Measurements from ENCODE around the gene PPIL1.
A peak's percentile ranks its signal among the peaks of the same experiment; 100 is the strongest.

Gene PPIL1

DNA sequence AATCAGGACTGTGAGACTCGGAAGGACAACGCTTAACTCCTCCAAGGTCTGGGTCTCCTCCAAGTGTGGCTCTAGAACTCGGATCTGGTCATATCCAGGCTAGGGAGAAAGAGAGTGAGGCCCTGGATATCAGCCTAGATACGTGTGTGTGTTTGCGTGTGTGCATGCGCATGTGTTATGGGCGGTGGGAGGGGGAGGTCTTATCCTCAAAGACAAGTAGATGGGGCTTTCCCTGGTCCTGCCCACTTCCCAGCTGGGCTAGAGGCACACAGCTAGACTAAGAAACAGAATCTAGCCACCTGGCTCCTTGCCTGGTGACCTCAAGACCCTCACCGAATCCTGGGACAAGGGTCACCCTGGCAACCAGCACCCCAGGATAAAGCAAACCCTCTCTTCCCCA lies 48.6 kb downstream of the PPIL1 start:
- Mint-ChIP-seq H3K4me1 (ENCODE audit: low read depth) (peaks cover 20% of the 10 kb centered on the region), H3K4me3 (no peak overlapping the region), H3K36me3 (ENCODE audit: low read depth) (no peaks in the 10 kb centered on the region), H3K9me3 (no peaks in the 10 kb centered on the region), H3K27me3 (ENCODE audit: low read depth) (peaks cover 14% of the 10 kb centered on the region), H3K27ac (no peak overlapping the region)

DNA sequence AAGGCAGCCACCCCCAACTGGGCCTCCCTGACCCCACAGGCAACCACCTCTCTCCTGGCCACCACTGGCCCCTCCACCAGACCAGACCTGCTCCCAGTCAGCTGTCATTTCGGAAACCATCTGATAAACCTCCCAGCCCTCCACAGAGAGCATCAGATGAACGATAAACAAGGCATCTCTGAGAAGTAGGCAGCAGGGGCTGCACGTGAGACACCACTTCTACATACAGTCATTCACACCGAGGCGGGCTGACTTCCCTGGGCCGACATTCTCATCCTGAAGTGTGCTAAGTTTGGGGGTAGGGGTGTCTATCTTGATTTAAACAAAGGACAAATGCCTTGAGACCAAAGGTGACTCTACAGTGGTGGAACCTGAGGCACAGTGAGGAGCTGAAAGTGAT lies 49.2 kb downstream of the PPIL1 start:
- no peaks in the 10 kb centered on the region for H3K9me3 Mint-ChIP-seq
- peaks cover 10% of the 10 kb centered on the region for H3K27me3 Mint-ChIP-seq (ENCODE audit: low read depth)
- H3K36me3 Mint-ChIP-seq (ENCODE audit: low read depth), result no peaks in the 10 kb centered on the region
- H3K27ac Mint-ChIP-seq, result no peak overlapping the region
- no peak overlapping the region for H3K4me3 Mint-ChIP-seq
- H3K4me1 Mint-ChIP-seq (ENCODE audit: low read depth), result peaks cover 24% of the 10 kb centered on the region

DNA sequence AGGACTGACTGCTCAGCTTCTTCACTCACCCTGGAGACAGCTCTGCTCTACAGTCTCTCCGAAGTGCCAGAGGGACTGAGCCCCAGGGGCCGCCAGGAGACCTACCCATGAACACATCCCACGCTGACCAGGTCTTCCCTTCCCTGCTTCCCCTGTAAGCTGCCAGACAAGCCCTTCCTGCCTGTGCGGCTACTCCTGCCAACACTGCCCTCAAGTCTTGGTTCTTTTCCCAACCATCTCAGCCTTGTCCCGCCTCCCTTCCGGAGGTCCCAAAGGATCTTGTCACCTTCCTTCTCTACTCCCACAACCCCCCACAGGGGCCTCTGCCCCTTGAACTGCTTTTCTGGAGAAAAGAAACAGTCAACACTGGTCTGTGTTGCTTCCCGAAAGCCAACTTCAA lies 50.4 kb downstream of the PPIL1 start:
- peaks cover 10% of the 10 kb centered on the region for H3K27me3 Mint-ChIP-seq (ENCODE audit: low read depth)
- no peak overlapping the region for H3K4me3 Mint-ChIP-seq
- H3K36me3 Mint-ChIP-seq (ENCODE audit: low read depth), result no peaks in the 10 kb centered on the region
- no peak overlapping the region for H3K27ac Mint-ChIP-seq
- peaks cover 24% of the 10 kb centered on the region for H3K4me1 Mint-ChIP-seq (ENCODE audit: low read depth)
- H3K9me3 Mint-ChIP-seq, result no peaks in the 10 kb centered on the region

DNA sequence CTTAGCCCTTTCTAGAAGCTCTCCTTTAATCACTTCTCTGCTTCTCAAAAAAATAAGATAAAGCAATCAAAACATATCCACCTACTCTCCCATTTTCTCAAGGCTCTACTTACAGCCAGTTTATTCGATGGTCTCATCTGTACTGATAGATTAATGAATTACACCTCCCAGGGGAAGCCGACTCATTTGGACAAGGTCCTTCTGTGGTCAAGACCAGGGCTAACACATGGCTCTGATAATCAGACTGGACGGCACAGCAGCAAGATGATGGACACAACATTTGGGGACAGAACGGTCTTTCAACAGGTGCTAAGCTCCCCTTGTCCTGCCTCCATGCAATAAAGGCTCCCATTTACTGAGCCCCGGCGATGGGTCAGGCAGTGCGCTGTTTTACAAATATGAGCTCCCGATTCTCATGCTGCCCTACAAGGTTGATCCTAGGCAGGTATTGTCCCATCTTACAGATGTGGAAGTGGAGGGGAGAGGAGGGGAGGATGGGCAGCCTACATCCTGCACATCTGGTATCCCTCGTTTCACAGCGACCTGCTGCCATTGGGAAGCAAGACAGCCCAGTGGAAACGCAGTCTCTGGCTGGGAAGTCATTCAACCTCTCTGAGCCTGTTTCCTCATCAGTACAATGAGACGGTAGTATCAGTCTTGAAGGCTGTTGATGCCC lies 51.0 kb downstream of the PPIL1 start:
- Mint-ChIP-seq H3K27me3 (ENCODE audit: low read depth) (peaks cover 10% of the 10 kb centered on the region), H3K4me3 (no peak overlapping the region), H3K27ac (peak overlapping the region; percentile 28), H3K4me1 (ENCODE audit: low read depth) (peaks cover 24% of the 10 kb centered on the region), H3K9me3 (no peaks in the 10 kb centered on the region), H3K36me3 (ENCODE audit: low read depth) (no peaks in the 10 kb centered on the region)

DNA sequence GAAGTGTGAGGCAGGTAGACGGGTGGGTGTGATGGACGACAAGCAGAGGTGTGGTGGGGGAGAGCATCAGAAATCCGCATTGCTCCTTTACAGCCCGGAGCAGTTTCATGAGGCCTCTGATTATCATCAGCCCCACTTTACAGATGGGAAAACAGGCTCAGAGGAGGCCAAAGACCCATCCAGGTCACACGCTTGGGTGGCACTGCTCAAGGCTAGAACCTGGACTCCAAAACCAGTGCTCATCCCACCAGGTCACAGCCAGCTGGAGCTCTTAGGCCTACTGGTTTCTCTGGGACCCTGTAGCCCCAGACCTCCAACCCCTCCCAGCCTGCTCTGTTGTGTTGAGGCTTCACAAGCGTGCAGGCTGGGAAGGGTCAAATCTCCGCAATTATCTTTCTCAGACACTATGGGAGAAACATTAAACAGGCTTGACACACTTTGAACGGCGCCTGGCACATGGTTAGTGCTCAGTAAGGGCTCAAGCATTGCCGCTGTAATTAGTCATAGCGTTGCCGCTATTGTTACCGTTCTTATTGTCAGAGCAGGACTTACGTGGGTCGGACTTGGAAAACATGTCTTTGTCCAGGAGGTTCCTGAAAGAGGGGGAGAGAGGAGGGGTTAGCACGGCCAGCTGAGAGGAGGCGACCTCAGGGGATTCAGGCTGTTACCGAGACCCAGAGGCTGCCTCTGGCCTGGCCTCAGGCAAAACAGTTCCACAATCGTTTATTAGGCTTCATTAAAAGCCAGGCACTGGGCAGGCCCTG lies 51.9 kb downstream of the PPIL1 start:
- no peaks in the 10 kb centered on the region for H3K9me3 Mint-ChIP-seq
- no peak overlapping the region for H3K27ac Mint-ChIP-seq
- peaks cover 20% of the 10 kb centered on the region for H3K4me1 Mint-ChIP-seq (ENCODE audit: low read depth)
- H3K4me3 Mint-ChIP-seq, result no peak overlapping the region
- no peaks in the 10 kb centered on the region for H3K36me3 Mint-ChIP-seq (ENCODE audit: low read depth)
- H3K27me3 Mint-ChIP-seq (ENCODE audit: low read depth), result peaks cover 10% of the 10 kb centered on the region

DNA sequence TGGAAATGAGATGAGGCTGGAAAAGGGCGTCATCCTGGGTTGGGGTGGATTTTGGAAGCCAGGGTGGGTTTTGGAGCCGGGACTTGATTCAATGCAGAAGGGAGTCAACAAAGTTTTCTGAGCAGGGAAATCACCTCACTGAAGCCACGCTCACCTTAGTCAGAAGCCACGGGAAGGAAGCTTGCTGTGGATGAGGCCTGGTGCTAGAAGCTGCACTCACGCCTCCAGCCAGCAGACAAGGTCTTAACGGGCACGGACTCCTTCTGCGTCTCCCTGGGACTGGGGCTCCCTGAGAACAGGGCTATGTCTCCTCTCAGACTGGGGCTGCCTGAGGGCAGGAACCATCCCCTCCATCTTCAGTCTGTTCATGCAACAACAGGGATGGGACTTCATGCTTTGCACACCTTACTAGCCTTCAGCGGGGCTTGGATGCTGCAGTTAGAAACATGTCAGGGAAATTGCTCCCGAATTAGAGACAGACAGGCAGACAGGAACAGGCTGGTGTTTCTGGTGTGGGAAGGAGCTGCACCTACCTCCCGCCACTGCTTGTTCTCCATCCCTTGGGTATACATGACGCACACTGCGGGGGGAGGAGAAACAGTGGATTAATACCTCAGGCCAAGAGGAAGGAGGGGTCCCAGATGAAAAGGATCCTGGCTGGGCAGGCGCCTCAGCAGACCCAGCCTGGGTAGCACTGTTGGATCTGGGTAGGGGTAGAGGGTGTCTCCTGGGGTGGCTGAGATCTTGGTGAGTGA lies 52.8 kb downstream of the PPIL1 start:
- H3K4me3 Mint-ChIP-seq, result no peak overlapping the region
- H3K9me3 Mint-ChIP-seq, result no peaks in the 10 kb centered on the region
- H3K27ac Mint-ChIP-seq, result no peak overlapping the region
- peaks cover 13% of the 10 kb centered on the region for H3K4me1 Mint-ChIP-seq (ENCODE audit: low read depth)
- H3K36me3 Mint-ChIP-seq (ENCODE audit: low read depth), result no peaks in the 10 kb centered on the region
- H3K27me3 Mint-ChIP-seq (ENCODE audit: low read depth), result peaks cover 7% of the 10 kb centered on the region

DNA sequence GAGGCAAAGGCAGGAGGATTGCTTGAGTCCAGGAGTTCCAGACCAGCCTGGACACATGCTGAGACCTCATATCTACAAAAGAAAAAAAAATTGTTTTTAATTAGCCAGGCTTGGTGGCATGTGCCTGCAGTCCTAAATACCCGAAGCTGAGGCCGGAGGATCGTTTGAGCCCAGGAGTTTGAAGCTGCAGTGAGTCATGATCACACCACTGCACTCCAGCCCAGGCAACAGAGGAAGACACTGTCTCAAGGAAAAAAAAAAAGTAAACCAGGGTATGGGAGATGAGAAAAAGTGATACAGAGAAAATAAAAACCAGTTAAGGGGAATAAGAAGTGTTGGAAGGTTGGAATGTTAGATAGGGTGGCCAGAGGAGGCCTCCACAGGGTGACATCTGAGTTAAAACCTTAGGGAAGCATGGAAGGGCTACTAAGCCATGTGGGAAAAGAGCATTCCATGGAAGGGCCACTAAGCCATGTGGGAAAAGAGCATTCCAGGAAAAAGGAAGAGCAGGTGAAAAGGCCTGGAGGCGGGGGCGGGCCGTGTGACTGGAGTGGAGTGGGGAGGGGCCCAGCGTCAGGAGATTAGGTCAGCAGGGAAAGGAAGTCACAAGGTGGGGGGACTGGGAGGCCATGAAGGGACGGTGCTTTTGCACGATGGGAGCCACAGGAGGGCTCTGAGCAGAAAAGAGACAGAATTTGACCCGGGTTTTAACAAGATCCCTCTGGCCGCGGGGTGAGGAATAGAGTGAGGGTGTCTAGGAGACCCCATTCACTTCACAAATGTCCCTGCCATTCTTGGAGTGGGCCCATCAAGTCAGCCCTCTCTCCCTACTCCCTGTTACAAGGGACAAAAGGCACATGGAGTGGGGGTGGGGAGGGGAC lies 53.7 kb downstream of the PPIL1 start:
- no peaks in the 10 kb centered on the region for H3K9me3 Mint-ChIP-seq
- peaks cover 3% of the 10 kb centered on the region for H3K27me3 Mint-ChIP-seq (ENCODE audit: low read depth)
- H3K36me3 Mint-ChIP-seq (ENCODE audit: low read depth), result no peaks in the 10 kb centered on the region
- H3K4me1 Mint-ChIP-seq (ENCODE audit: low read depth), result peaks cover 13% of the 10 kb centered on the region
- H3K27ac Mint-ChIP-seq, result no peak overlapping the region
- no peak overlapping the region for H3K4me3 Mint-ChIP-seq

DNA sequence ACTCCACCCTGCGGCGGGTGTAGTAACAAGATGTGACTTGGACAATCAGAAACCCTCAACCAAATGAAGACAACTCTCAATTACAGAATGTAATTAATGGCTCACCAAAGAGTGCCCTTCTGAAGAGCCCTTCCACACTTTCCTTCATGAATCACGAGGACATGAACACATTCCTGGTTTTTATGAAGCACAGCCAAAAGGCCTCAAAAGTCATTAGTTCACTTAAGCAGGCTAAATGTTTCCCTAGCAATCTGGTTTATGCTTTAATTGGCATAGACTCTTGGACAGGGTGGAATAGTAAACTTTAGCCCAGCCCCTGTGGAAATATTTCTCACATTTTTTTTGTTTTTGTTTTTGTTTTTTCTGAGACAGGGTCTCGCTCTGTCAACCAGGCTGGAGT lies 55.8 kb downstream of the PPIL1 start:
- H3K9me3 Mint-ChIP-seq, result no peaks in the 10 kb centered on the region

DNA sequence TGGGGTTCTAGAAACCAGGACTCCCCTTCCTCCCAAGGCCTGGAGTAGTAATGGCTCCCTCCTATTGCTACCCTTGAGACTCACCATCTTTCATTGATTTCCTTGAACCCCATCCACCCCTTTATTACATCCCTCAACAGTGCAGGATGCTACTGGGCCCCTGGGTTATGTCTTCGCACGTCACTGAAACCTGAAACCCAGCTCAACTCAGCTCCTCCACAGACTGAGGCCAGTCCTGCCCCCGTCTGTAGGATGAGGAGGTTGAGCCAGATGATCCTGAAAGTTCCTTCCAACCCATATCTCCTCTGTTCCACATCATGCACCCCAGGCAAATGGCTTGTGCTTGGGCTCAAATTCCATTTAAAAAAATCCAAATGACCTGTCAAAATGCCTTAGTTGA lies 56.8 kb downstream of the PPIL1 start:
- Mint-ChIP-seq H3K9me3 (no peaks in the 10 kb centered on the region), H3K36me3 (ENCODE audit: low read depth) (no peaks in the 10 kb centered on the region), H3K27me3 (ENCODE audit: low read depth) (peaks cover 14% of the 10 kb centered on the region), H3K4me1 (ENCODE audit: low read depth) (peaks cover 11% of the 10 kb centered on the region), H3K4me3 (no peak overlapping the region), H3K27ac (no peak overlapping the region)

More for the DNA sequence above, 55.8 kb downstream of the PPIL1 start:
- H3K36me3 Mint-ChIP-seq (ENCODE audit: low read depth), result no peaks in the 10 kb centered on the region
- H3K27me3 Mint-ChIP-seq (ENCODE audit: low read depth), result peaks cover 17% of the 10 kb centered on the region
- no peak overlapping the region for H3K4me3 Mint-ChIP-seq
- H3K4me1 Mint-ChIP-seq (ENCODE audit: low read depth), result peaks cover 13% of the 10 kb centered on the region
- H3K27ac Mint-ChIP-seq, result no peak overlapping the region

DNA sequence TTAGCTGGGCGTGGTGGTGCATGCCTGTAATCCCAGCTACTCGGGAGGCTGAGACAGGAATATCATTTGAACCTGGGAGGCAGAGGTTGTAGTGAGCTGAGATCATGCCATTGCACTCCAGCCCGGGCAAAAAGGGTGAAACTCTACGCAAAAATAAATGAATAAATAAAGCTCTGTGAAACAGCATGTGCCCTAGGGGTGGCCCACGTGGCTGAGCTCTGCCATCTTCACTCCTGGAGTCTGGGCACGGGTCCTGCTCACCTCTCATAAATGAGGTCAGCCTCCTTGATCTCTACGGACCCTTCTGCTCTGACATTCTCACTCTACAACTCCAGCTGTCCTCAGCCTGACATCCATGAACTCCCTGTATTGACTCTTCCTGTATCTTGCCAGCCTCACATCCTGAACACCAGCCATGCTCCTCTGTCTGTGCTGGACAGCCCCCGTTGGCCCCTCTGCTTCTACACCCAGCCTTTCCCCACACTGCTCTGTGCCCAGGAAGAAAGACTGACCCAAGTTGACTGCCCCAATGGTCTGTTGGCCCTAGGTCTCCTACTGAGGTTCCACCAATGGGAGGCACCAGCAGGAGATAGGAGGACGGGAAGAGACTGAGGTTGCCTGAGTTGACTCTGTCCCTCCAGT lies 57.3 kb downstream of the PPIL1 start:
- Mint-ChIP-seq H3K9me3 (no peaks in the 10 kb centered on the region), H3K27ac (no peak overlapping the region)

DNA sequence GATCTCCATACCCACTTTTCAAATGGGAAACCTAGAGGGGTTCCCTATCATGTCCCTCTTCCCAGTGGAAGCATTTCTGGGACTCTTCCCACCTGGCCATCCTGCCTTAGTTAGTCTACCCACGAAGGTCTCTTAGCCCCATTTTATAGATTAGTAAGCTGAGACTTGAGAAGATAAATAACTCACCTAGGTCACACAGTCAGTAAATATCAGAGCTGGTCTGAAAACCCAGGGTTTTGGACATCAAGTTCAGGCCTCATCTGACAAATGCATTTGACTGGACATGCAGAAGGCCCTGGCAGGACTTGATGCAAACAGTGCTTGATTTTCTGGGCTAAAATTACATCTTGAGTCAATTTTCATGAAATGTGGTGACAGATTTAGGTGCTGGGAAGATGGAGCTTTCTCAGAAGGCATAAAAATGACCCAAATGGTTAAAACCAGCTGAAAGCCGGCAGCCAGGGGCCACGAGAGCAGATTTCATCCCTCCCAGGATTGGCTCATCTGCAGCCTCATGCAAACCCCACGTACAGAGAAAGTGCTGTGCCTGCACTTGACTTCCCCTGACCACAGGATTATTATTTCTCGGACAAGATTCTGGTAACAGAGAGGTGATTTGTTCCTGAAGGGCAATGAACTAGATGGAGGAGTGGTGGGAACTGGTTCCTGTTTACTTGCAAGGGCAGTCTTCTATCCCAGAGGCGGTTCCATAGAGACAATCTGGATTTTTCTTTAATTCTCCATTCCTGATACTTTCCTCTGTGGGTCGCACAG lies 58.5 kb downstream of the PPIL1 start:
- H3K27me3 Mint-ChIP-seq (ENCODE audit: low read depth), result peaks cover 14% of the 10 kb centered on the region
- H3K4me1 Mint-ChIP-seq (ENCODE audit: low read depth), result peaks cover 5% of the 10 kb centered on the region
- H3K27ac Mint-ChIP-seq, result no peak overlapping the region
- no peaks in the 10 kb centered on the region for H3K9me3 Mint-ChIP-seq
- no peak overlapping the region for H3K4me3 Mint-ChIP-seq
- H3K36me3 Mint-ChIP-seq (ENCODE audit: low read depth), result no peaks in the 10 kb centered on the region

More for the DNA sequence above, 57.3 kb downstream of the PPIL1 start:
- Mint-ChIP-seq H3K36me3 (ENCODE audit: low read depth) (no peaks in the 10 kb centered on the region), H3K4me3 (no peak overlapping the region), H3K27me3 (ENCODE audit: low read depth) (peaks cover 14% of the 10 kb centered on the region), H3K4me1 (ENCODE audit: low read depth) (peaks cover 11% of the 10 kb centered on the region)

DNA sequence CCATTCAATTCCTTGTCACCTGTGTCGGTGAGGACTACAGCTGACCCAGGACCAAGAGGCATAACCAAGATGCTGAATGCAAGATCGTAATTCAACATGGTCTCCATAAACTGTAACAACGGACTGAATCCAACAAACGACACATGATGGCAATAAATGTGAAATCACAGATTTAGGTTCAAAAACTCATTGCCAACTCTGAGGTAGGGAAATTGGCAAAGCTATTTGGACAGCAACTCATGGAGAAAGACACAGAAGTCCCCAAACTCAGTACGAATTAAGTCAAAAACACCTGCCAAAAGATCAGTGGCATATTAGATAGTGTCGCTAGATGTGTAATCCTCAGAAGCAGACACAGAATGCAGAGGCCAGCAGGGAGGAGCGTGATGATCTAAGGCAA lies 60.4 kb downstream of the PPIL1 start:
- Mint-ChIP-seq H3K4me1 (ENCODE audit: low read depth) (no peaks in the 10 kb centered on the region), H3K27ac (no peak overlapping the region), H3K36me3 (ENCODE audit: low read depth) (no peaks in the 10 kb centered on the region), H3K4me3 (no peak overlapping the region), H3K9me3 (no peaks in the 10 kb centered on the region), H3K27me3 (ENCODE audit: low read depth) (peaks cover 17% of the 10 kb centered on the region)

DNA sequence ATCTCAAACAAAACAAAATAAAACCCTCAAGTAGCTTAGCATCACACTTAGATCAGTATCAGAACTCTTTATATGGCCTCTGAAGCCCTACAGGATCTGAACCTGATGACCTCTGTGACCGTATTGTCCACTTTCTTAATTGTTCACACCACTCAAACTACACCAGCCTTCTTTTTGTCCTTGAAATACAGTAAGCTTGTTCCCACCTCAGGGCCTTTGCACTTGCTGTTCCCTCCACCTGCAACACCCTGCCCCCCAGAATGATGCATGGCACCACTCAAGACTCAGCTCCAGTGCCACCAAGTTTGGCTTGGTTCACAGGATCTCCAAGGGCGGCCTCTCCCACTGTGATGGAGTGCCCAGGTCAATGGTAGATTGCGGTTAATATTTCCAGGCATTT lies 61.1 kb downstream of the PPIL1 start:
- H3K27me3 Mint-ChIP-seq (ENCODE audit: low read depth), result peaks cover 21% of the 10 kb centered on the region
- H3K36me3 Mint-ChIP-seq (ENCODE audit: low read depth), result no peaks in the 10 kb centered on the region
- no peak overlapping the region for H3K27ac Mint-ChIP-seq
- no peaks in the 10 kb centered on the region for H3K4me1 Mint-ChIP-seq (ENCODE audit: low read depth)
- no peaks in the 10 kb centered on the region for H3K9me3 Mint-ChIP-seq
- no peak overlapping the region for H3K4me3 Mint-ChIP-seq

All from T-helper 1 cell treated with Interleukin-12 subunit alpha and Interleukin-12 subunit beta and Interleukin-4 antibody, amounts not matched to agents 30 μg/mL and 1 μg/mL, for 36 hours (primary cell).